ENCODE data around the gene C19orf38.

Gene C19orf38

GRCh38 chr19:10815969-10816644 lies 32.1 kb upstream of the C19orf38 start:
- DNase-seq (ENCODE audit: low spot score), result no peak
- Histone ChIP-seq H3K4me3 (peak overlapping the region; percentile 53), H3K27ac (peak overlapping the region in 1 of 2 donors; percentile 69)
- no peak for TF ChIP-seq CTCF (IDR thresholded peaks at IDR 0.05)

DNA sequence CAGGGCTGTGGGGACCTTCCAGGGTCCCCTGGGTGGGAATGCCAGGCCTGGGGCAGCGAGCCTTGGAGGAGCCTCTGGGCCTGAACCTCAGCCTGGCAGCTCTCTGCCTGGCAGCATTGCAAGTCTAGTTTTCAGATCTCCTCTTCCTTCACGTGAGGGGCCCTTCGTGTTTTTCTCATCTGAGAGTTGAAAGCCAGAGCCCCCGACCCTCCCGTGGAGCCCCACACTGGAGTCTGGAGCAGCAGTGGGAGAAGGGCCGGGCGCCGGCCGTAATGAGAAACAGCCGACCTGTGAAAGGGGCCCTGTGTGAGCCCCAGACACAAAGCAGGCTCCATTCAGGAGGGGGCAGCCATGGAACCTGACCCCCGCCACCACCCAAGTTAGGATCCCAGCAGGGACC lies 31.5 kb upstream of the C19orf38 start:
- DNase-seq (ENCODE audit: low spot score), result no peak
- peak overlapping the region in 1 of 2 donors; percentile 69 for H3K27ac ChIP-seq
- TF ChIP-seq CTCF (IDR thresholded peaks at IDR 0.05), result no peak
- H3K4me3 ChIP-seq, result peak overlapping the region; percentile 53

DNA sequence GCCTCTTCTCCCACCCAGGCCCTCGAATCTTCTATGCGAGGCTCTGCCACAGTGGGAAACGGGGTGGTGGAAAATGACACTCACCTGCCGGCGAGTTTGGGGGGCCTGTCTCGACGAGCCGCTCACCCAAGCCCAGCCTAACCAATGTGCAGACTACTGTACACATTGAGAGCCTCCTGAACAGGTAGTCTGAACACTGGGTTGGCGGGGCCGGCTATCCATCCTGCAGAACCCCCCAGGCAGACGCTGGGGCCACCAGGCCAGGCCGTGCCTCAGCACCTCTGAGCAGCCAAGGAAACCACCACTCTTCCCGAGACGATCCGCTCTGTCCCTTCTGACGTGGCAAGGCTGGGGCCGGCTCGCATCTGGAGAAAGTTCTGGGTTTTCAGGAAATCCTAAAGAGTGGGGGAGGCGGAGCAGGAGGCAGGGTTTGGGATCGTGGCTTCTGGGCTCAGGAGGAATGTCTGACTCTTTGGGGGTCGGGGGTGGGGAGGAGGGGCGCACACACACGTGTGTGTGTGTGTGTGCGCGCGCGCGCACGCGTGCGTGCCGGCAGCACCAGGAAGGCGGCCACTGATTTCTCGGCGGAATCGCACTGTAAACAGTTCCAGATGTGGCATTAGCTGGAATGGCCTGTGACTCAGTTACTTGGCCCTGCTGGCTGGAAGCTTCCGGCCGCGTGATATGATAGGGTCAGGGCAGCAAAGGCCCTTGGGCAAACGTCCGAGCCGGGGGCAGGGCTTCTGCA lies 30.8 kb upstream of the C19orf38 start:
- H3K4me3 ChIP-seq, result peak overlapping the region; percentile 53
- TF ChIP-seq CTCF (IDR thresholded peaks at IDR 0.05), result no peak
- DNase-seq (ENCODE audit: low spot score), result no peak
- H3K27ac ChIP-seq, result peak overlapping the region; percentile 19 to 69

DNA sequence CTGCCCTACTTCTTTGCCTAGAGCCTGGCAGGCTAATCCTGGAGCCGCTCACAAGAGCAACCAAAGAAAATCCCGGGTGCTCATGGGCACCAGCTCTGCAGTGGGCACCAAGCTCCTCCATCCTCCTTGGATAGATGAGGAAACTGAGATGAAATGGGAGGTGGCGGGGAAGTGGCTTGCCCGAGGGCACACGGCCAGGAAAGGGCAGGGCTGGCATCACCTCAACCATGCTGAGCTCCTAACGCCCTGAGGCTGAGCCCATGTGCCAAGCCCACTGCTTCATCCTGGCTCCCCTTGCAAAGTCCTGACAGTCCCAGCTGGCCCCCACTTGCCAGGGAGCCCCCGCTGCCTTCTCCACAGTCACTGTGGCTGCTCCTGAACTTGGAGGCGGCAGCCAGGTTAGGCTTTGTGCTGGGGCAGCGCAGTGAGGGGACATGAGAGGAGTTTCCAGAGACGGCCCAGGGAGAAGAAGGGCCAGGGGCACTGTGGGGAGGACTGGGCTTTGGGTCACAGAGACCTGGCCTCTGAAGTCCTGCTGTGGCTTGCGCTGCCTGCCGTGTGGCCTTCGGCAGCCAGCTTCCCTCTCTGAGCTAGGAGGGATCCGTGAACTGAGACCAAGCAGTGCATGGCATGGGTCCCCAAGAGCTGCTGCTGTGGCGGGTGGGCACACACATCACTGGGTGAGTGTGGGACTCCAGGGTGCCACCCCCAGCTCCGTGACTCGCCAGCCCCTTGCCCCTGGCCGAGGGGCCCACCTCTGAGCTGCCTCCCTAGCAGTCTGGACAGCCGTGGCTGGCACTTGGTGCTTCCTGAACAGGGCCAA lies 29.7 kb upstream of the C19orf38 start:
- peak overlapping the region in 1 of 2 donors; percentile 69 for H3K27ac ChIP-seq
- no peak for DNase-seq (ENCODE audit: low spot score)
- no peak overlapping the region for H3K4me3 ChIP-seq
- no peak for TF ChIP-seq CTCF (IDR thresholded peaks at IDR 0.05)

GRCh38 chr19:10819124-10820060 lies 28.8 kb upstream of the C19orf38 start:
- TF ChIP-seq CTCF (IDR thresholded peaks at IDR 0.05), result no peak

GRCh38 chr19:10820173-10820572 lies 28.0 kb upstream of the C19orf38 start:
- no peak for DNase-seq (ENCODE audit: low spot score)
- Histone ChIP-seq H3K4me3 (no peak overlapping the region), H3K27ac (no peak overlapping the region)
- no peak for TF ChIP-seq CTCF (IDR thresholded peaks at IDR 0.05)

More at GRCh38 chr19:10819124-10820060, 28.8 kb upstream of the C19orf38 start:
- Histone ChIP-seq H3K27ac (peak overlapping the region in 1 of 2 donors; percentile 69), H3K4me3 (no peak overlapping the region)
- DNase-seq (ENCODE audit: low spot score), result no peak

Measured in coronary artery (tissue), 2 donors.